GM06990 (cell line): Measurements from ENCODE around the gene MRPS18A.

ENCODE experiments used
- DNase-seq: peaks from one replicate; pipeline ENCODE4 v3.0.0-alpha.2; 2011; ENCODE audit not compliant: insufficient read length; ENCODE audit errors: extremely low read depth
- H3K27me3 ChIP-seq: replicated peaks from 2 replicates; pipeline ENCODE4 v1.6.0; 2011; ENCODE audit warnings: low read length; ENCODE audit not compliant: control insufficient read depth, insufficient read depth
- H3K36me3 ChIP-seq: 2 replicates; pipeline ENCODE4 v1.5.1; 2011; ENCODE audit warnings: low read length; ENCODE audit not compliant: control insufficient read depth, insufficient read depth
- H3K4me3 ChIP-seq: replicated peaks from 2 replicates; pipeline ENCODE4 v1.5.1; 2011; ENCODE audit warnings: low read depth, mild to moderate bottlenecking, control low read depth, low read length
- TF ChIP-seq, protein P1 (sequence below): IDR thresholded peaks from 2 replicates; pipeline ENCODE4 v1.5.1; 2011; ENCODE audit warnings: low read length, control low read depth, mild to moderate bottlenecking, inconsistent platforms; ENCODE audit not compliant: insufficient read depth, poor library complexity, severe bottlenecking

Gene MRPS18A

DNA sequence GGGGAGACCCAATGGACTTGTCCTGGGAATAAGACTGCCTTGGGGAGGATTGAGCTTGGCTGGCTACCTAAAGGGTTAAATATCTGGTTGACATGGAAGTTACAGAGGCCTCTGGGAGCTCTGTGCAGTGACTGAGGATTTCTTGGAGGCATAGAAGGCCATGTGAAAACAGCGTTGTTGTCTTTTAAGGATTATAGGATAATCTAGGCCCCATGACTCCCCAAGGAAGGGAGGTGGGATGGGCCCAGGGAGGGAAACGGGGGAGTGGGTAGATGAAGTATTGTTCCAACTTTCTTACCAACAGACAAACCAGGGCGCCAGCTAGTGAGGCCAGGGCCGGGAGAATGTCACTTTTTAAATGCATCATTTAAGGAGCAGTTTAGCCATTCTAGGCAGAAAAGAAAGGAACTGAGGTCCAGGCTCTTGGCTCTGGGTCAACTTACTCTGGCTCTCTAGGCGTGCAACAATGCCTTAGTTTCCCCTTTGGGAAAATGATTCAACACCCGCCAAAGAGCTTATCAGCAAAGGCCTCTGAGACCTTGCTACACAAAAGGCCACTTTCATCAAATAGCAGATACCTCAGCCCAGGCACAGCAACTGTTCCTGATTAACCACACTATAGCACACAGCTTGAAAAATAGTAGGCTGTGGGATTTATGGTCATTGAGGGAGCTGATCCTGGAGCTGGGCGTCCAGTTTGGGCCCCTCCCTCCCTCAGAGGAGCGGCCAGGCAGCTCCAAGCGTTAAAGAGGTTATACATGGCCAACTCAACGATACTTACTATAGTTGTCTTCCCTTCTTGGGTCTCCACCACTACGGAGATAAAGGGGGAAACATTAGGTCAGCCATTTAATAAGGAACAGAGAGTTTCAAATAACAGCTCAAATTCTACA lies 7.0 kb downstream of the MRPS18A start:
- DNase-seq, result no peak
- H3K27me3 ChIP-seq, result no peaks in the 10 kb centered on the region
- H3K36me3 ChIP-seq, result peaks cover 33% of the 10 kb centered on the region
- TF ChIP-seq, protein P1, sequence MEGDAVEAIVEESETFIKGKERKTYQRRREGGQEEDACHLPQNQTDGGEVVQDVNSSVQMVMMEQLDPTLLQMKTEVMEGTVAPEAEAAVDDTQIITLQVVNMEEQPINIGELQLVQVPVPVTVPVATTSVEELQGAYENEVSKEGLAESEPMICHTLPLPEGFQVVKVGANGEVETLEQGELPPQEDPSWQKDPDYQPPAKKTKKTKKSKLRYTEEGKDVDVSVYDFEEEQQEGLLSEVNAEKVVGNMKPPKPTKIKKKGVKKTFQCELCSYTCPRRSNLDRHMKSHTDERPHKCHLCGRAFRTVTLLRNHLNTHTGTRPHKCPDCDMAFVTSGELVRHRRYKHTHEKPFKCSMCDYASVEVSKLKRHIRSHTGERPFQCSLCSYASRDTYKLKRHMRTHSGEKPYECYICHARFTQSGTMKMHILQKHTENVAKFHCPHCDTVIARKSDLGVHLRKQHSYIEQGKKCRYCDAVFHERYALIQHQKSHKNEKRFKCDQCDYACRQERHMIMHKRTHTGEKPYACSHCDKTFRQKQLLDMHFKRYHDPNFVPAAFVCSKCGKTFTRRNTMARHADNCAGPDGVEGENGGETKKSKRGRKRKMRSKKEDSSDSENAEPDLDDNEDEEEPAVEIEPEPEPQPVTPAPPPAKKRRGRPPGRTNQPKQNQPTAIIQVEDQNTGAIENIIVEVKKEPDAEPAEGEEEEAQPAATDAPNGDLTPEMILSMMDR, result no peak
- no peak overlapping the region for H3K4me3 ChIP-seq

DNA sequence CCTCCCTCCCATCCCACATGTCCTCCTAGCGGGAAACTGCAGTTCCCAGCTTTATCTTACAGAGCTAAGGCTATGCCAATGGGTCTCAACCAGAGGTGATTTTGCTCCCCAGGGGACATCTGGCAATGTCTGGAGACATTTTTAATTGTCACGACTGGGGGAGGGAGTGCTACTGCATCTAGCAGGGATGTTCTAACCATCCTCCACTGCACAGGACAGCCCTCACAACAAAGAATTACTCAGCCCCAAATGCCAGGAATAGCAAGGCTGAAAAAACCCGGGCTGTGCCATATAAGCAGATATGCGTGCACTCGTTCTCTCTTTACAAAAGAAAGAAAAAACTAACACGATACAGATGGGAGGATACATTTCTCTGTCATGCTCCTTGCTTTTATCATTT lies 8.5 kb downstream of the MRPS18A start:
- Histone ChIP-seq H3K27me3 (no peaks in the 10 kb centered on the region), H3K4me3 (no peak overlapping the region), H3K36me3 (peaks cover 43% of the 10 kb centered on the region)
- DNase-seq, result no peak
- TF ChIP-seq, protein P1, result no peak

DNA sequence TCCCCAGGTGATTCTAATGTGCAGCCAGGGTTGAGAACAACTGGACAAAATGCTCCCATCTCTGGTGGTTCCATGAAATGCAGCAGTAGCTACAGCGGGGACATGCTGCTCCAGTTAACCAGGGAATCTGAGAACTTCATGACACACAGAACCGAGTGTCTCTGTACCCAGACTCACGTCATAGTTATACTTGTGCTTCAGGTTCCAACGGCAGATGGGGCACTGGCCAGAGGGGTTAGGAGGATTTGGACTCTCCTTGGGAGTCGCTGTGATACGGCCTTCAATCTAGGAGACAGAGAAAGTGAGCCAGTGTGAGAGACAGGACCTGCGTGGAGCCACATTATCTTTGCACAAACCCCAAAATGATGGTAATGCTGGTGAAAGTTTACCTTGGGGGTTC lies 9.2 kb downstream of the MRPS18A start:
- no peak overlapping the region for H3K4me3 ChIP-seq
- DNase-seq, result no peak
- TF ChIP-seq, protein P1, result no peak
- H3K36me3 ChIP-seq, result peaks cover 46% of the 10 kb centered on the region
- no peaks in the 10 kb centered on the region for H3K27me3 ChIP-seq

DNA sequence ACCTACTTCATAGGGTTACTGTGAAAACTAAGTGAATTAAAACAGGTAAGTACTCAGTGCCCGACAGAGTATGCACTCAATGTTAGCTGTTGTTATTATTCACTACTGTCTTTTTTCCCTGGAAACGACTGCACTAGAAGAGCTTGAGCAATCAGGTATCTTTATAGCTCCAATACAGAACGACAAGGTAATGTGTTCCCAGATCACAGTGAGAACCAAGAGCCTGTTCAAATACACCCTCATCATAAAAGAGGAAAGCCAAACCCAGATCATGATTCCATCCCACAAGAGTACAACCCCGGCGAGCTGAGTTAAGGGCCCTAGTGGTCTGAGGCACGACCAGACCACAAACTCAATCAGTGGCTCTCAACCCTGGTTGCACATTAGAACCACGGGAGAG lies 9.8 kb downstream of the MRPS18A start:
- H3K27me3 ChIP-seq, result no peaks in the 10 kb centered on the region
- peaks cover 46% of the 10 kb centered on the region for H3K36me3 ChIP-seq
- no peak for DNase-seq
- TF ChIP-seq, protein P1, result no peak
- no peak overlapping the region for H3K4me3 ChIP-seq

- H3K4me3 ChIP-seq, result no peak overlapping the region
- peaks cover 41% of the 10 kb centered on the region for H3K36me3 ChIP-seq
- H3K27me3 ChIP-seq, result no peaks in the 10 kb centered on the region
- TF ChIP-seq, protein P1, result no peak
- no peak for DNase-seq
Observed at GRCh38 chr6:43676962-43677606, 10.5 kb downstream of the MRPS18A start.
